HEK293T (cell line): ENCODE data around the gene OXNAD1.

ENCODE experiments used
- CTCF ChIA-PET: fragments of 350-600 bp; formaldehyde crosslinking; extraction: SDS; loops from one replicate; lab custom pipeline; 2021; ENCODE audit warnings: antibody characterized with exemption, inconsistent platforms; lab: Yijun Ruan, JAX
- POLR2A ChIA-PET: fragments of 350-600 bp; formaldehyde crosslinking; extraction: SDS; loops from one replicate; lab custom pipeline; 2020; ENCODE audit warnings: antibody characterized with exemption, inconsistent platforms; lab: Yijun Ruan, JAX
- DNase-seq: peaks from one replicate; pipeline ENCODE4 v3.0.0; 2012; ENCODE audit warnings: mixed read lengths; ENCODE audit errors: extremely low spot score
- ARNT ChIP-seq: fragments of 450-650 bp; IDR thresholded peaks from 2 replicates; pipeline ENCODE4 v1.6.1; 2017; ENCODE audit warnings: mild to moderate bottlenecking
- BHLHE40 ChIP-seq: fragments of 450-650 bp; IDR thresholded peaks from 2 replicates; pipeline ENCODE4 v1.6.1; 2016; ENCODE audit warnings: mild to moderate bottlenecking, moderate library complexity, borderline replicate concordance
- CTBP1 ChIP-seq: fragments of 450-650 bp; IDR thresholded peaks from 2 replicates; pipeline ENCODE4 v1.6.1; 2016; ENCODE audit warnings: borderline replicate concordance
- ELF4 ChIP-seq: fragments of 450-650 bp; IDR thresholded peaks from 2 replicates; pipeline ENCODE4 v1.6.1; 2017; ENCODE audit warnings: antibody characterized with exemption
- FOXA1 ChIP-seq: fragments of 450-650 bp; IDR thresholded peaks from 2 replicates; pipeline ENCODE4 v1.6.1; 2016; ENCODE audit warnings: mild to moderate bottlenecking
- FOXK2 ChIP-seq: fragments of 450-650 bp; IDR thresholded peaks from 2 replicates; pipeline ENCODE4 v1.6.1; 2016; ENCODE audit warnings: mild to moderate bottlenecking
- FOXM1 ChIP-seq: fragments of 450-650 bp; IDR thresholded peaks from 2 replicates; pipeline ENCODE4 v1.6.1; 2017; ENCODE audit warnings: mild to moderate bottlenecking, borderline replicate concordance
- HDGF ChIP-seq: fragments of 450-650 bp; IDR thresholded peaks from 2 replicates; pipeline ENCODE4 v1.6.1; 2017; ENCODE audit warnings: antibody characterized with exemption, borderline replicate concordance
- L3MBTL2 ChIP-seq: fragments of 450-650 bp; conservative IDR thresholded peaks from 2 replicates; pipeline ENCODE4 v1.6.1; 2016; ENCODE audit warnings: mild to moderate bottlenecking
- LEF1 ChIP-seq: fragments of 450-650 bp; IDR thresholded peaks from 2 replicates; pipeline ENCODE4 v1.6.1; 2017; ENCODE audit warnings: mild to moderate bottlenecking, borderline replicate concordance
- NFRKB ChIP-seq: fragments of 450-650 bp; IDR thresholded peaks from 2 replicates; pipeline ENCODE4 v1.6.1; 2016; ENCODE audit warnings: mild to moderate bottlenecking, moderate library complexity
- PKNOX1 ChIP-seq: fragments of 450-650 bp; IDR thresholded peaks from 2 replicates; pipeline ENCODE4 v1.6.1; 2016
- SP1 ChIP-seq: fragments of 450-650 bp; IDR thresholded peaks from 2 replicates; pipeline ENCODE4 v1.6.1; 2017
- SUZ12 ChIP-seq: fragments of 450-650 bp; IDR thresholded peaks from 2 replicates; pipeline ENCODE4 v1.6.1; 2016; ENCODE audit warnings: mild to moderate bottlenecking
- TARDBP ChIP-seq: fragments of 450-650 bp; IDR thresholded peaks from 2 replicates; pipeline ENCODE4 v1.6.1; 2016
- ZNF384 ChIP-seq: fragments of 450-650 bp; IDR thresholded peaks from 2 replicates; pipeline ENCODE4 v1.6.1; 2016

The OXNAD1 gene

GRCh38 chr3:16298891-16299290, 33.9 kb downstream of the OXNAD1 start:
- ChIA-PET CTCF (no interaction called here), POLR2A (no interaction called here)
- DNase-seq = no peak
- TF ChIP-seq FOXK2 (no peak), CTBP1 (no peak), SP1 (no peak), ZNF384 (no peak), LEF1 (no peak), FOXM1 (no peak)

GRCh38 chr3:16299746-16300145, 34.7 kb downstream of the OXNAD1 start:
- TF ChIP-seq HDGF (no peak), SP1 (no peak), NFRKB (no peak), LEF1 (no peak), CTBP1 (no peak), L3MBTL2 (no peak), ELF4 (no peak), FOXA1 (no peak), FOXM1 (no peak), SUZ12 (no peak), BHLHE40 (no peak), PKNOX1 (no peak), ZNF384 (no peak), TARDBP (no peak), ARNT (no peak), FOXK2 (no peak)
- POLR2A ChIA-PET = no interaction called here
- CTCF ChIA-PET = no interaction called here
- no peak for DNase-seq

- CTCF ChIA-PET = no interaction called here
- no peak for TF ChIP-seq FOXK2
- TF ChIP-seq FOXA1 = no peak
- TF ChIP-seq LEF1 = no peak
- TF ChIP-seq TARDBP = no peak
- TF ChIP-seq FOXM1 = no peak
- TF ChIP-seq BHLHE40 = no peak
- TF ChIP-seq L3MBTL2 = no peak
- no peak for TF ChIP-seq CTBP1
- no peak for TF ChIP-seq HDGF
- POLR2A ChIA-PET = no interaction called here
- DNase-seq = no peak
Observed at GRCh38 chr3:16300307-16300706, 35.3 kb downstream of the OXNAD1 start.

- CTCF ChIA-PET = no interaction called here
Observed at GRCh38 chr3:16300881-16301359, 35.9 kb downstream of the OXNAD1 start.

GRCh38 chr3:16301507-16301906, 36.5 kb downstream of the OXNAD1 start:
- DNase-seq = no peak
- POLR2A ChIA-PET = no interaction called here
- CTCF ChIA-PET = no interaction called here
- TF ChIP-seq SP1 (no peak), FOXA1 (no peak), ELF4 (no peak), ZNF384 (no peak), ARNT (no peak), FOXK2 (no peak), CTBP1 (no peak), L3MBTL2 (no peak), PKNOX1 (no peak)

More at GRCh38 chr3:16300881-16301359, 35.9 kb downstream of the OXNAD1 start:
- TF ChIP-seq ZNF384 (no peak), FOXM1 (no peak), LEF1 (no peak), BHLHE40 (no peak), SUZ12 (no peak), FOXA1 (no peak), CTBP1 (no peak), ELF4 (no peak), HDGF (no peak), PKNOX1 (no peak), SP1 (no peak), ARNT (no peak), L3MBTL2 (no peak), TARDBP (no peak), FOXK2 (no peak), NFRKB (no peak)
- POLR2A ChIA-PET = no interaction called here
- no peak for DNase-seq

- DNase-seq = no peak
- CTCF ChIA-PET = no interaction called here
- POLR2A ChIA-PET = no interaction called here
- TF ChIP-seq LEF1 (no peak), ELF4 (no peak), SUZ12 (no peak), CTBP1 (no peak), L3MBTL2 (no peak), HDGF (no peak), SP1 (no peak), ARNT (no peak), BHLHE40 (no peak), FOXK2 (no peak), FOXM1 (no peak), PKNOX1 (no peak), NFRKB (no peak), ZNF384 (no peak), FOXA1 (no peak), TARDBP (no peak)
Observed at GRCh38 chr3:16302082-16302631, 37.1 kb downstream of the OXNAD1 start.
